GM20431 (cell line): ENCODE results near the gene OR2T10.
"Not testable (repeated sequence)": the region's sequence is repeated elsewhere in the genome, so short reads cannot be mapped to it uniquely, and the experiment has no call there.

Source experiments
- in situ Hi-C: fragments of 300-500 bp; cut with MseI, MboI; formaldehyde crosslinking; loops from one replicate; pipeline ENCODE4 v1.15.0; 2020; ENCODE audit warnings: low sequenced_read_pairs; ENCODE audit not compliant: unreplicated experiment

Gene OR2T10

GRCh38 chr1:248597589-248597988, at the start of gene OR2T10:
OR2T10 (minus strand) TSS chr1:248597700; CDS start chr1:248593768, 3,932 bp downstream.
- in situ Hi-C loops: no loop called here

GRCh38 chr1:248645178-248645577, 47.7 kb upstream of the OR2T10 start, which contains the start of gene OR2T35:
OR2T35 (minus strand) TSS chr1:248645278; CDS start chr1:248639258, 6,020 bp downstream.
- in situ Hi-C loops: not testable (repeated sequence)

GRCh38 chr1:248642971-248643651, 45.6 kb upstream of the OR2T10 start:
- in situ Hi-C loops: not testable (repeated sequence)

GRCh38 chr1:248641583-248641982, 44.1 kb upstream of the OR2T10 start:
- in situ Hi-C loops: not testable (repeated sequence)

- in situ Hi-C loops: not testable (repeated sequence)
These were observed 43.4 kb upstream of the OR2T10 start for GRCh38 chr1:248640906-248641305.

- in situ Hi-C loops: not testable (repeated sequence)
These were observed 42.2 kb upstream of the OR2T10 start for GRCh38 chr1:248639652-248640051.

GRCh38 chr1:248636612-248637011, 39.1 kb upstream of the OR2T10 start:
- in situ Hi-C loops: not testable (repeated sequence)

- in situ Hi-C loops: not testable (repeated sequence)
These were observed 37.5 kb upstream of the OR2T10 start, which contains the start of gene OR2T11 for GRCh38 chr1:248634991-248635390. OR2T11 (minus strand) TSS chr1:248635091; CDS start chr1:248627128, 7,963 bp downstream.

- in situ Hi-C loops: no loop called here
These were observed 34.0 kb upstream of the OR2T10 start for GRCh38 chr1:248631354-248632008.

- in situ Hi-C loops: no loop called here
These were observed 33.1 kb upstream of the OR2T10 start for GRCh38 chr1:248630551-248630950.

- in situ Hi-C loops: no loop called here
These were observed 30.7 kb upstream of the OR2T10 start for GRCh38 chr1:248627971-248628844.

GRCh38 chr1:248625971-248626370, 28.5 kb upstream of the OR2T10 start:
- in situ Hi-C loops: no loop called here

GRCh38 chr1:248625166-248625565, 27.7 kb upstream of the OR2T10 start:
- in situ Hi-C loops: no loop called here

GRCh38 chr1:248622570-248623001, 25.1 kb upstream of the OR2T10 start:
- in situ Hi-C loops: no loop called here

- in situ Hi-C loops: no loop called here
These were observed 24.3 kb upstream of the OR2T10 start for GRCh38 chr1:248621770-248622169.

- in situ Hi-C loops: no loop called here
These were observed 21.4 kb upstream of the OR2T10 start for GRCh38 chr1:248618878-248619277.

GRCh38 chr1:248618119-248618518, 20.6 kb upstream of the OR2T10 start:
- in situ Hi-C loops: no loop called here

GRCh38 chr1:248613742-248614141, 16.2 kb upstream of the OR2T10 start:
- in situ Hi-C loops: no loop called here

- in situ Hi-C loops: no loop called here
These were observed 14.4 kb upstream of the OR2T10 start for GRCh38 chr1:248611883-248612414.

- in situ Hi-C loops: no loop called here
These were observed 12.8 kb upstream of the OR2T10 start for GRCh38 chr1:248610301-248610700.
